Neuronal stem cell (in vitro differentiated cells): Measurements from ENCODE around the gene SLC6A1.

ENCODE experiments used
- DNase-seq: peaks from one replicate; pipeline ENCODE4 v3.0.0-alpha.2; 2013; ENCODE audit warnings: low spot score
- H2AFZ ChIP-seq: one replicate; pipeline ENCODE4 v1.6.1; 2013; ENCODE audit warnings: mild to moderate bottlenecking, low read length, inconsistent platforms
- H2AK5ac ChIP-seq: 2 replicates; pipeline ENCODE4 v1.6.1; 2013; ENCODE audit warnings: low read depth, mild to moderate bottlenecking, inconsistent platforms, low read length, moderate library complexity, mixed read lengths
- H2BK120ac ChIP-seq: 2 replicates; pipeline ENCODE4 v1.6.1; 2013; ENCODE audit warnings: low read depth, mild to moderate bottlenecking, inconsistent platforms, low read length, moderate library complexity, mixed read lengths
- H2BK12ac ChIP-seq: one replicate; pipeline ENCODE4 v1.6.1; 2013; ENCODE audit warnings: low read length, inconsistent platforms
- H2BK15ac ChIP-seq: 2 replicates; pipeline ENCODE4 v1.6.1; 2013; ENCODE audit warnings: mild to moderate bottlenecking, low read length, inconsistent platforms, mixed read lengths
- H2BK5ac ChIP-seq: one replicate; pipeline ENCODE4 v1.6.1; 2013; ENCODE audit warnings: inconsistent platforms, mild to moderate bottlenecking, low read length, moderate library complexity
- H3K14ac ChIP-seq: one replicate; pipeline ENCODE4 v1.6.1; 2013; ENCODE audit warnings: low read length, inconsistent platforms
- H3K18ac ChIP-seq: 2 replicates; pipeline ENCODE4 v1.6.1; 2013; ENCODE audit warnings: low read length, inconsistent platforms
- H3K23ac ChIP-seq: 2 replicates; pipeline ENCODE4 v1.6.1; 2013; ENCODE audit warnings: low read depth, mild to moderate bottlenecking, mixed read lengths, low read length, inconsistent platforms; ENCODE audit not compliant: poor library complexity
- H3K27ac ChIP-seq: replicated peaks from 3 replicates; pipeline ENCODE4 v1.5.1; 2013; ENCODE audit warnings: low read length, inconsistent platforms
- H3K27me3 ChIP-seq, 3 experiments: 2 replicates each; pipeline ENCODE4 v1.6.1; 2013; ENCODE audit warnings: low read length in 3 of 3, mild to moderate bottlenecking in 2 of 3, inconsistent platforms in 1 of 3, low read depth in 1 of 3, mixed read lengths in 1 of 3, moderate library complexity in 1 of 3; ENCODE audit not compliant: control insufficient read depth in 3 of 3, insufficient read depth in 3 of 3
- H3K36me3 ChIP-seq, 2 donors: replicated peaks in 1 of 2; 2 replicates each; pipeline ENCODE4 v1.6.1; 2013; ENCODE audit warnings: low read length in 2 of 2; ENCODE audit not compliant: control insufficient read depth in 2 of 2, insufficient read depth in 2 of 2
- H3K4ac ChIP-seq: 2 replicates; pipeline ENCODE4 v1.6.1; 2013; ENCODE audit warnings: inconsistent platforms, mild to moderate bottlenecking, low read length, moderate library complexity
- H3K4me1 ChIP-seq, 2 donors: 1 replicate in 1 of 2; 2 replicates in 1 of 2; pipeline ENCODE4 v1.6.1; 2013; ENCODE audit warnings: low read length in 2 of 2, low read depth in 1 of 2; ENCODE audit not compliant: control insufficient read depth in 2 of 2, insufficient read depth in 1 of 2
- H3K4me2 ChIP-seq: one replicate; pipeline ENCODE4 v1.6.1; 2013; ENCODE audit warnings: mild to moderate bottlenecking, low read length, inconsistent platforms; ENCODE audit not compliant: insufficient read depth, poor library complexity, severe bottlenecking
- H3K4me3 ChIP-seq, 2 donors: 2 replicates each; pipeline ENCODE4 v1.5.1; 2013; ENCODE audit warnings: low read length in 2 of 2, mild to moderate bottlenecking in 2 of 2, inconsistent platforms in 1 of 2, moderate library complexity in 1 of 2
- H3K79me1 ChIP-seq: one replicate; pipeline ENCODE4 v1.6.1; 2013; ENCODE audit warnings: low read depth, mild to moderate bottlenecking, inconsistent platforms, low read length, moderate library complexity
- H3K9ac ChIP-seq: one replicate; pipeline ENCODE4 v1.6.1; 2013; ENCODE audit warnings: mild to moderate bottlenecking, low read depth, low read length, inconsistent platforms; ENCODE audit not compliant: poor library complexity
- H3K9me3 ChIP-seq, 2 donors: replicated peaks in 1 of 2; 2 replicates each; pipeline versions ENCODE3 to v1.6.1; 2013; ENCODE audit warnings: low read length in 2 of 2, mild to moderate bottlenecking in 2 of 2, inconsistent platforms in 1 of 2, low read depth in 1 of 2, mixed read lengths in 1 of 2, moderate library complexity in 1 of 2; ENCODE audit not compliant: control insufficient read depth in 2 of 2, insufficient read depth in 1 of 2
- H4K8ac ChIP-seq: one replicate; pipeline ENCODE4 v1.6.1; 2013; ENCODE audit warnings: low read depth, mild to moderate bottlenecking, inconsistent platforms, low read length, moderate library complexity
- H4K91ac ChIP-seq: one replicate; pipeline ENCODE4 v1.6.1; 2013; ENCODE audit warnings: low read length, low read depth, mild to moderate bottlenecking, inconsistent platforms; ENCODE audit not compliant: poor library complexity
- WGBS, 2 donors: extraction: QIAGEN DNeasy Blood & Tissue Kit; methylation state at CpG; one replicate each; pipeline ENCODE4 v1.1.7; 2013; ENCODE audit warnings: missing lambda C conversion rate in 2 of 2, mixed read lengths in 1 of 2; ENCODE audit not compliant: insufficient read length in 2 of 2, insufficient replicate concordance in 1 of 2; ENCODE audit errors: extremely low coverage in 2 of 2; 5-methylcytosine and 5-hydroxymethylcytosine counted together

Gene SLC6A1

GRCh38 chr3:11006986-11007933, 14.7 kb downstream of the SLC6A1 start:
- H3K18ac ChIP-seq: peak overlapping the region; percentile 15
- no peaks in the 10 kb centered on the region for H3K36me3 ChIP-seq
- H4K8ac ChIP-seq: no peak overlapping the region
- H3K4ac ChIP-seq: no peak overlapping the region
- H3K4me2 ChIP-seq: no peak overlapping the region
- H3K27me3 ChIP-seq: peaks cover 0 to 11% (median 0%) of the 10 kb centered on the region in 3 experiments
- no CpG with 5 or more reads among the region's 20 CpGs for WGBS, 2 donors
- H3K4me1 ChIP-seq: peaks cover 0 to 1% of the 10 kb centered on the region in 2 donors
- no peak overlapping the region for H3K4me3 ChIP-seq
- H3K9me3 ChIP-seq: no peaks in the 10 kb centered on the region
- H3K79me1 ChIP-seq: no peaks in the 10 kb centered on the region
- H3K23ac ChIP-seq: no peak overlapping the region
- no peak for DNase-seq
- no peak overlapping the region for H2AFZ ChIP-seq
- no peak overlapping the region for H4K91ac ChIP-seq
- H2BK12ac ChIP-seq: no peak overlapping the region
- no peak overlapping the region for H2BK120ac ChIP-seq
- no peak overlapping the region for H2BK15ac ChIP-seq
- no peak overlapping the region for H2BK5ac ChIP-seq
- H2AK5ac ChIP-seq: no peak overlapping the region
- H3K9ac ChIP-seq: no peak overlapping the region
- no peak overlapping the region for H3K27ac ChIP-seq
- H3K14ac ChIP-seq: no peak overlapping the region

GRCh38 chr3:11009898-11010297, 17.4 kb downstream of the SLC6A1 start:
- H2BK12ac ChIP-seq: no peak overlapping the region
- peaks cover 0 to 7% (median 0%) of the 10 kb centered on the region in 3 experiments for H3K27me3 ChIP-seq
- no peak overlapping the region for H3K23ac ChIP-seq
- DNase-seq: no peak
- H3K4me3 ChIP-seq: no peak overlapping the region
- H2AFZ ChIP-seq: no peak overlapping the region
- no peak overlapping the region for H4K8ac ChIP-seq
- no peaks in the 10 kb centered on the region for H3K4me1 ChIP-seq
- no peak overlapping the region for H3K14ac ChIP-seq
- H2BK5ac ChIP-seq: no peak overlapping the region
- no peak overlapping the region for H2BK120ac ChIP-seq
- H2BK15ac ChIP-seq: no peak overlapping the region
- H3K18ac ChIP-seq: no peak overlapping the region
- H3K9me3 ChIP-seq: no peaks in the 10 kb centered on the region
- WGBS, 2 donors: no CpG with 5 or more reads among the region's 4 CpGs
- no peak overlapping the region for H3K9ac ChIP-seq
- H3K36me3 ChIP-seq: no peaks in the 10 kb centered on the region
- no peak overlapping the region for H3K4ac ChIP-seq
- H3K79me1 ChIP-seq: no peaks in the 10 kb centered on the region
- no peak overlapping the region for H3K4me2 ChIP-seq
- no peak overlapping the region for H3K27ac ChIP-seq
- H4K91ac ChIP-seq: no peak overlapping the region
- H2AK5ac ChIP-seq: no peak overlapping the region

GRCh38 chr3:11010426-11011165, 18.0 kb downstream of the SLC6A1 start:
- Histone ChIP-seq H3K14ac (no peak overlapping the region), H2AFZ (no peak overlapping the region), H2BK5ac (no peak overlapping the region), H3K9ac (no peak overlapping the region), H2BK15ac (no peak overlapping the region), H4K91ac (no peak overlapping the region), H3K4me3 (no peak overlapping the region), H2BK120ac (no peak overlapping the region), H3K36me3 (no peaks in the 10 kb centered on the region), H2BK12ac (no peak overlapping the region), H3K4me2 (no peak overlapping the region), H3K4ac (no peak overlapping the region), H3K4me1 (no peaks in the 10 kb centered on the region), H3K79me1 (no peaks in the 10 kb centered on the region), H3K27ac (no peak overlapping the region), H3K18ac (no peak overlapping the region), H3K9me3 (no peaks in the 10 kb centered on the region), H4K8ac (no peak overlapping the region), H3K23ac (peak overlapping the region; percentile 35), H3K27me3 (peaks cover 0 to 6% (median 0%) of the 10 kb centered on the region in 3 experiments), H2AK5ac (peak overlapping the region; percentile 24)
- no peak for DNase-seq
- WGBS, 2 donors: no CpG with 5 or more reads among the region's 15 CpGs

DNA sequence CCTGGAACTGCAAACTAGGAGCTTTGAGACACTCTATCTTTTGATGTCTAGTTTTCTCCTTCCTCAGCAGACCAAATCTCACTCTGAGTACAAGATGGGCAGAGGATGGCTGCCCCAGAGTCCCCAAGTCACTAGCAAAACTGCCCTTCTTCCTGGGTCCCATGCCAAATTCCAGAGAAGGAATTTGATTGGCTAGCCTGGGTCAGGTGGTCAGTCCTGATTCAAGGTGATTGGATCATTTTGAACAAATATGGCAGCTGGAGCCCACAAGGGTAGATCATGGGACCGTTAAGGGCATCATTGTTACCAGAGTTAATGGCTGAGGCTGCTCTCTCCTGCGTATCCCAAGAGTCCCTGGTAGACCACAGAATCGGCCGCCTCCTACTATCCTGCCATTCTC, 21.7 kb downstream of the SLC6A1 start:
- Histone ChIP-seq H3K4me3 (no peak overlapping the region), H3K9ac (no peak overlapping the region), H3K4ac (no peak overlapping the region), H2BK15ac (no peak overlapping the region), H3K18ac (no peak overlapping the region), H2AK5ac (no peak overlapping the region), H2BK12ac (no peak overlapping the region), H4K8ac (no peak overlapping the region), H3K36me3 (no peaks in the 10 kb centered on the region), H3K9me3 (no peaks in the 10 kb centered on the region), H2AFZ (no peak overlapping the region), H3K23ac (no peak overlapping the region), H3K79me1 (no peaks in the 10 kb centered on the region), H3K14ac (no peak overlapping the region), H2BK120ac (no peak overlapping the region), H4K91ac (no peak overlapping the region), H2BK5ac (peak overlapping the region; percentile 0), H3K4me2 (no peak overlapping the region), H3K27me3 (peaks cover 0 to 3% (median 0%) of the 10 kb centered on the region in 3 experiments), H3K4me1 (no peaks in the 10 kb centered on the region), H3K27ac (no peak overlapping the region)
- no peak for DNase-seq
- no CpG with 5 or more reads among the region's 4 CpGs for WGBS, 2 donors
